HL-60 (cell line): ENCODE data around the gene ABCF1.
A peak's percentile ranks its signal among the peaks of the same experiment; 100 is the strongest.

Experiments used
- DNase-seq, 2 experiments: peaks; one replicate each; pipeline ENCODE4 v3.0.0-alpha.2; 2010 to 2020; ENCODE audit warnings: low read depth in 1 of 2, low spot score in 1 of 2
- H3K27ac ChIP-seq: fragments of 250-450 bp; sonication (Bioruptor Pico); replicated peaks from 2 replicates; pipeline ENCODE4 v1.5.1; 2020; ENCODE audit warnings: mild to moderate bottlenecking, moderate library complexity
- H3K27me3 ChIP-seq: fragments of 250-450 bp; sonication (Bioruptor Pico); 2 replicates; pipeline ENCODE4 v1.5.1; 2021; ENCODE audit warnings: mild to moderate bottlenecking, moderate library complexity; ENCODE audit not compliant: insufficient read depth, poor library complexity, severe bottlenecking
- H3K4me3 ChIP-seq: replicated peaks from 2 replicates; pipeline ENCODE4 v1.5.1; 2011; ENCODE audit warnings: mild to moderate bottlenecking, control low read depth, low read length; ENCODE audit not compliant: insufficient read depth
- CTCF ChIP-seq: IDR thresholded peaks from one replicate; pipeline ENCODE4 v1.5.1; 2011; ENCODE audit warnings: low read length, control low read depth, inconsistent platforms; ENCODE audit not compliant: insufficient read depth
- GABPA ChIP-seq: IDR thresholded peaks from 2 replicates; pipeline ENCODE4 v1.6.1; 2012; ENCODE audit warnings: low read depth
- POLR2AphosphoS5 ChIP-seq: IDR thresholded peaks from 2 replicates; pipeline ENCODE4 v1.6.1; 2012; ENCODE audit warnings: low read depth
- REST ChIP-seq: IDR thresholded peaks from 2 replicates; pipeline ENCODE4 v1.6.1; 2012; ENCODE audit warnings: low read depth; ENCODE audit not compliant: insufficient replicate concordance
- SPI1 ChIP-seq: IDR thresholded peaks from 2 replicates; pipeline ENCODE4 v1.6.1; 2012; ENCODE audit warnings: low read depth, mild to moderate bottlenecking, borderline replicate concordance

Gene ABCF1

GRCh38 chr6:30615219-30615957 lies 44.1 kb downstream of the ABCF1 start:
- peak in 1 of 2 experiments; percentile 69 for DNase-seq
- TF ChIP-seq REST (peak; percentile 3), GABPA (no peak), CTCF (no peak), POLR2AphosphoS5 (peak; percentile 50), SPI1 (no peak)
- H3K27me3 ChIP-seq = no peaks in the 10 kb centered on the region
- peak overlapping the region; percentile 99 for H3K27ac ChIP-seq
- peak overlapping the region; percentile 83 for H3K4me3 ChIP-seq

- peak in 1 of 2 experiments; percentile 52 for DNase-seq
- Histone ChIP-seq H3K27ac (peak overlapping the region; percentile 99), H3K4me3 (peak overlapping the region; percentile 83), H3K27me3 (no peaks in the 10 kb centered on the region)
- TF ChIP-seq REST (no peak), POLR2AphosphoS5 (peak; percentile 90)
These were observed 44.9 kb downstream of the ABCF1 start for GRCh38 chr6:30615958-30616810.

- peak within 1 kb of the TSS; percentile 99 for H3K27ac ChIP-seq
- peak; percentile 100 for DNase-seq
- H3K4me3 ChIP-seq = peak within 1 kb of the TSS; percentile 83
- TF ChIP-seq POLR2AphosphoS5 = peak; percentile 98; the same call in 1 of the 2 replicates
- TF ChIP-seq CTCF = no peak
- peak; percentile 86 for TF ChIP-seq GABPA
- TF ChIP-seq SPI1 = peak; percentile 85
- peak; percentile 80 for TF ChIP-seq REST
- no peaks in the 10 kb centered on the region for H3K27me3 ChIP-seq
These were observed 45.7 kb downstream of the ABCF1 start, which contains the start of gene PPP1R10 for GRCh38 chr6:30616811-30617564. PPP1R10 (minus strand) TSS chr6:30617243; CDS start chr6:30609944, 7,299 bp downstream.
